ENCODE results near the gene RBM47. TPM values are rescaled to one million over a fixed set of nuclear protein-coding genes. Genes with fewer than 3 reads are reported as not detected.

The RBM47 gene
- polyA plus RNA-seq, 3 donors = 79.5 to 101 (median 92.8) TPM

DNA sequence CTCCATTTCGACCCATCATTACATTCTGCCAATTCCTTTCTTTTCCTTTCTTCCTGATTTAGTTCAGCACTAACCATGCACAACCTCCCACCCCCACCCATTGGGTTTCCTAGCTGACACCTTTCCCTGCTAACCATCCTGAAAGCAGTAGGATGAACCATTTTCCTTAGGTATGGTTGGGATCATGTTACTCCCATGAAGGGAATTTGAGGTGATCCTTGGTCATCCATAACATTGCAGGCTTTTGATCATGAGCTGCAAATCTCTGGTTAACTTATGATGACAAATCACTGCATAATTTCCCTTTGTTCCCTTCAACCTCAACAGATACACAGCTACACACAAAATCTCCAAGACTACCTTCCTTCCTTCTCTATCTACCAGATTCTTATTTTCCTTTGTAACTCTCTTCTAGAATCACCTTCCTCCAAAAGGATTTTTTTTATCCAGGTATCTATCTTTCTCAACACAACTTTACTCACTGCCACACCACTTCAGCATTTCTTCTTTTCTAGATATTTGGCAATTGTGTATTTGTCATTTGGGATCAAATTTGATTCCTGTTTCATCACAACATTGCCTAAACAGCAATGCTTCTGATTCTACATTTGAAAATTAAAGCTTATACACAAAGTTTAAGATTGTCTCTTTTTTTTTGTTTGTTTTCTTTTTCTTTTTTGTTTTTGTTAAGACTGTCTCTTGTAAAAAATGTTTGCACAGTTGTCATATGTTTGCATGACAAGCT, 145.1 kb downstream of the RBM47 start:
- Mint-ChIP-seq H3K4me3 (no peak overlapping the region), H3K27me3 (ENCODE audit: low read depth in 3 of 3) (peaks cover 0 to 2% (median 0%) of the 10 kb centered on the region in 3 donors), H3K9me3 (no peaks in the 10 kb centered on the region), H3K4me1 (peaks cover 50% of the 10 kb centered on the region), H3K36me3 (peaks cover 31 to 42% of the 10 kb centered on the region in 2 donors), H3K27ac (peak overlapping the region; percentile 64 to 97 (median 94))
- Histone ChIP-seq H3K36me3 (replicated peaks in 1 of 2; ENCODE audit: control insufficient read depth in 1 of 2, insufficient read depth in 2 of 2, low read length in 2 of 2) (peaks cover 2 to 13% of the 10 kb centered on the region in 2 donors), H3K79me2 (ENCODE audit: insufficient read depth, low read length) (peaks cover 98% of the 10 kb centered on the region), H3K9ac (ENCODE audit: insufficient read depth, low read length, poor library complexity, severe bottlenecking) (no peak overlapping the region), H3K4me2 (replicated peaks; ENCODE audit: extremely low read depth, low read length, poor library complexity, severe bottlenecking) (no peak overlapping the region), H2AFZ (ENCODE audit: insufficient read depth, low read depth, low read length, poor library complexity, severe bottlenecking) (no peak overlapping the region), H4K20me1 (ENCODE audit: insufficient read depth, low read length) (peaks cover 96% of the 10 kb centered on the region), H3K27me3 (ENCODE audit: control insufficient read depth in 2 of 2, insufficient read depth in 2 of 2, low read length in 2 of 2) (no peaks in the 10 kb centered on the region), H3K4me3 (replicated peaks in 1 of 3; ENCODE audit: low read depth in 2 of 3, low read length in 3 of 3) (no peak overlapping the region), H3K4me1 (ENCODE audit: control insufficient read depth in 1 of 2, insufficient read depth in 2 of 2, low read length in 2 of 2) (peaks cover 45 to 54% of the 10 kb centered on the region in 2 donors), H3K27ac (ENCODE audit: low read depth in 1 of 2, low read length in 2 of 2) (peak overlapping the region in 1 of 2 donors; percentile 88), H3K9me3 (replicated peaks in 1 of 2; ENCODE audit: control insufficient read depth in 1 of 2, insufficient read depth in 1 of 2, low read length in 2 of 2) (no peaks in the 10 kb centered on the region)
- no peak for TF ChIP-seq CTCF (IDR thresholded peaks at IDR 0.05)
- DNase-seq = peak in 2 of 3 donors; percentile 54 to 55
- intact Hi-C loops (cut with micrococcal nuclease) = no loop called here
- 100% methylated on average over 1 of the region's 1 CpG for WGBS (ENCODE audit: insufficient coverage)

- peak overlapping the region in 4 of 7 donors; percentile 21 to 86 (median 64) for H3K27ac Mint-ChIP-seq
- Histone ChIP-seq H4K20me1 (ENCODE audit: insufficient read depth, low read length) (peaks cover 95% of the 10 kb centered on the region), H3K79me2 (ENCODE audit: insufficient read depth, low read length) (peaks cover 97% of the 10 kb centered on the region), H3K27ac (ENCODE audit: low read depth in 1 of 2, low read length in 2 of 2) (no peak overlapping the region), H3K9ac (ENCODE audit: insufficient read depth, low read length, poor library complexity, severe bottlenecking) (no peak overlapping the region), H3K4me2 (replicated peaks; ENCODE audit: extremely low read depth, low read length, poor library complexity, severe bottlenecking) (no peak overlapping the region), H3K9me3 (replicated peaks in 1 of 2; ENCODE audit: control insufficient read depth in 1 of 2, insufficient read depth in 1 of 2, low read length in 2 of 2) (no peaks in the 10 kb centered on the region), H3K36me3 (replicated peaks in 1 of 2; ENCODE audit: control insufficient read depth in 1 of 2, insufficient read depth in 2 of 2, low read length in 2 of 2) (peaks cover 2 to 13% of the 10 kb centered on the region in 2 donors), H3K4me3 (replicated peaks in 1 of 3; ENCODE audit: low read depth in 2 of 3, low read length in 3 of 3) (no peak overlapping the region), H2AFZ (ENCODE audit: insufficient read depth, low read depth, low read length, poor library complexity, severe bottlenecking) (no peak overlapping the region), H3K4me1 (ENCODE audit: control insufficient read depth in 1 of 2, insufficient read depth in 2 of 2, low read length in 2 of 2) (peaks cover 36 to 41% of the 10 kb centered on the region in 2 donors), H3K27me3 (ENCODE audit: control insufficient read depth in 2 of 2, insufficient read depth in 2 of 2, low read length in 2 of 2) (no peaks in the 10 kb centered on the region)
- no peak for DNase-seq
- over 99% methylated on average over 16 of the region's 21 CpGs for WGBS (ENCODE audit: insufficient coverage)
- no peak overlapping the region for H3K4me3 Mint-ChIP-seq
- peaks cover 41% of the 10 kb centered on the region for H3K4me1 Mint-ChIP-seq
- peaks cover 34 to 37% of the 10 kb centered on the region in 2 donors for H3K36me3 Mint-ChIP-seq
- peaks cover 0 to 2% (median 0%) of the 10 kb centered on the region in 3 donors for H3K27me3 Mint-ChIP-seq (ENCODE audit: low read depth in 3 of 3)
- no peak for TF ChIP-seq CTCF (IDR thresholded peaks at IDR 0.05)
- no peaks in the 10 kb centered on the region for H3K9me3 Mint-ChIP-seq
- intact Hi-C loops (cut with micrococcal nuclease) = no loop called here
Measured at GRCh38 chr4:40482985-40483647, 146.5 kb downstream of the RBM47 start.

All from CD14-positive monocyte (primary cell).